ENCODE data around the gene GLRB.
"Not testable (repeated sequence)": the region's sequence is repeated elsewhere in the genome, so short reads cannot be mapped to it uniquely, and the experiment has no call there.

Gene GLRB

DNA sequence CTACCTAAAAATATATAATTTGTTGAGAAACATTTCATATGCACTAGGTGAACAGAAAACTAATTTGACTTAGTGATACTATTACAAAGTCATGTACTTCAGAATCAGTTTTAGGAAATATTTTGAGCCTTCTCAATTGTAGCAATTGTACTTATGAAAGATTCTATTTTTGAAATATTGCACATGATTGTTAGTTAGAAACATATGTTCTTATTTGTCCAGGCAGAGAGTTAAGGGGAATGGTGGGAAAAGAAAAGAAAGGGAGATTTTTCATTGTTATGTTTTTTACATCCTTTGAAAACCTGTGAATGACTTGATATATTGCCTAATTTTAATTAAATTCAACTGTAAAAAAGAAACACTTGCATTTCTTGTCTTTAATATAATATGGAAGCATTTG lies 66.0 kb downstream of the GLRB start:
- no peak for DNase-seq

DNA sequence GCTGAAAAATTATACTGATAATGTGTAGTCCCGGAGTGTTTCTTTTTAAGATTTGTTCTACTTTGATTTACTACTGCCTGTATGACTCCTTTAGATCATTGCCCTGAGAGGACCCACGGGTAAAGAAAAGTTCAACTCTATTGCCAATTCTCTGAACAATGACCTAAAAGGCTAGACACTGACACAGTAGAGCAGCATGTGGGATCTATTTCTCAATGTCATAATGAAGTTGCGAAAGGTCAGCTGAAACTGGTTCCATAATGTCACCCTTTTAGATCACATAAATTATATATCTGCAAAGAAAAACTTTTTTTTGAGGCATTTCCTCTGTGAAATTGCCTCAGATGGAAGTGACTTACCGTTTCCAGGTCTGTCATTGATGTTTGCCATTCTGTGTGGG lies 67.4 kb downstream of the GLRB start:
- DNase-seq = no peak

- no peak for DNase-seq
Observed at GRCh38 chr4:157151711-157152110, 75.8 kb downstream of the GLRB start.

GRCh38 chr4:157165935-157166610 lies 90.1 kb downstream of the GLRB start:
- no peak for DNase-seq

DNA sequence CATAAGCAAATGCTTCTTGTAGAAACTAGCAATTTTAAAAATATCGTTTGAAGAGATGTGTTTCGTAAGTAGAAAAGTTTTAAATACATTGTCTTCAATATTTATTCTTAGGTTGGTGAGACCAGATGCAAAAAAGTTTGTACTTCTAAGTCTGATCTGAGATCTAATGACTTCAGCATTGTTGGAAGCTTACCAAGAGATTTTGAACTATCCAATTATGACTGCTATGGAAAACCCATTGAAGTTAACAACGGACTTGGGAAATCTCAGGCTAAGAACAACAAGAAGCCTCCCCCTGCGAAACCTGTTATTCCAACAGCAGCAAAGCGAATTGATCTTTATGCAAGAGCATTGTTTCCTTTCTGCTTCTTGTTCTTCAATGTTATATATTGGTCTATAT lies 94.4 kb downstream of the GLRB start:
- no peak for DNase-seq

GRCh38 chr4:157172011-157172410 lies 96.1 kb downstream of the GLRB start:
- DNase-seq = no peak

GRCh38 chr4:157180268-157180667 lies 104.3 kb downstream of the GLRB start:
- DNase-seq = not testable (repeated sequence)

- no peak for DNase-seq
Observed at GRCh38 chr4:157184300-157184699, 108.3 kb downstream of the GLRB start.

GRCh38 chr4:157185363-157185762 lies 109.4 kb downstream of the GLRB start:
- no peak for DNase-seq

- no peak for DNase-seq
Observed at GRCh38 chr4:157195374-157195773, 119.4 kb downstream of the GLRB start.

DNA sequence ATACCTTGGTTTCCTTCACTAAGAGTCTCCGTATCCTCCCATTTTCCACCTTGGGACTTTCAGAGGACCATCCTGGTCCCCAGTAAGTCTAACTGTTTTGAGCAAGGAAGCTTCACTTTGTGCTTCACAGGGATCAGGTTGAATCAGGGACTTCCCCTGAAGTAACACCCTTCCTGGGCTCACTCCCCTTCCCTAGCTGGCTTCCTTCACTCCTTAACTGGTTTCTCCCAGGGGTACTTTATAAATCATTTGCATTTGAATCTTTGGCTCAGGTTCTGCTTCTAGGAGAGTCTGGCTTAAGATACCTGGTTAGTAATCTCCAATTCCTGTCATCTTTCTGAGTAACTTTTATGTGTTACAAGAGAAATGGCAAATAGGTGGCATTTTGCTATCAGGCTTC lies 120.1 kb downstream of the GLRB start:
- DNase-seq = no peak

DNA sequence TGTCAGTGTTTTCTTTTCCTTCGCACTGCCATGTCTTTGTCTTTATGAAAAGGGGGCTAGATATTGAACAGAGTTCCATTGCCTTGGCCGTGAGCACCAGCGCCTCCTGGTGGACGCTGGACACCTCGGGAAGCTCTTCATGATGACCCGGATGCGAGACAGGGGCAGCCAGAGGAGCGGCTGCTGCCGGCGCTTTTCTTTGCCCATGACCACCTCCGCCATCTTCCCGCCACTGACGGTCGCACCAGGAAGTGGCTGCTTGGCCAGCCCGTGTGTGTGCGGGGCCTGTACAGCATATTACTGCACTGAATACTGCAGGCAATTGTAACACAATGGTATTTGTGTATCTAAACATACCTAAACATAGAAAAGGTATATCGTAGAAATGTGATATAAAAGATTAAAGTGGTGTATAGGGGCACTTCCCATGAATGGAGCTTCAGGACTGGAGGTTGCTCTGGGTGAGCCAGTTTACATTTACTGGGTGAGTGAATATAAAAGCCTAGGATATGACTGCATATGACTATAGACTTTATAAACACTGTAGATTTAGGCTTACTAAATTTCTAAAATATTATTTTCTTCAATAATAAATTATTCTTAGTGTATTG lies 128.8 kb downstream of the GLRB start:
- DNase-seq = no peak

- DNase-seq = no peak
Observed at GRCh38 chr4:157217708-157218107, 141.8 kb downstream of the GLRB start.

GRCh38 chr4:157219711-157220370 lies 143.9 kb downstream of the GLRB start:
- DNase-seq = no peak

DNA sequence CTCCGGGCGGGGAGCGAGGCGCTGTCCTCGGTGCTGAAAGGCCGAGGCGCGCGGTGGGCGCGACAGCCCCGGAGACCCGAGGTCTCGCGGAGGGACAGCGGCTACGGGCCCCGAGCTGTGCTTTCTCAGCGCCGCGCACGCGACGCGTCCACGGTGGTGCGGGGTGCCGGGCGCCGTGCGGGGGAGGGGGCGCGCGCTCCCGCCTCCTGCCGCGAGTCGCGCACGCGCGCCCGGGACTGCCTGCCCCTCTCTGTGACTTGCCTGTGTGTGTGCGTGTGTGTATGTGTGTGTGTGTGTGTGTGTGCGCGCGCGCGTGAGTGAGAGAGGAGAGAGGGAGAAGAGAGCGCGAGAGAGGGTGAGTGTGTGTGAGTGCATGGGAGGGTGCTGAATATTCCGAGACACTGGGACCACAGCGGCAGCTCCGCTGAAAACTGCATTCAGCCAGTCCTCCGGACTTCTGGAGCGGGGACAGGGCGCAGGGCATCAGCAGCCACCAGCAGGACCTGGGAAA lies 144.5 kb downstream of the GLRB start, which contains the start of gene GRIA2:
Gene GRIA2 (plus strand): TSS at position 358 of the 511 bp plus-strand sequence. CDS start 315 bp downstream, outside the sequence.
- DNase-seq = no peak

GRCh38 chr4:157221426-157221894 lies 145.5 kb downstream of the GLRB start:
- DNase-seq = no peak

Measured in CD4-positive, alpha-beta T cell treated with Interleukin-17A for 1 hour (primary cell).